ENCODE data around the gene DUSP10.

DUSP10 gene

DNA sequence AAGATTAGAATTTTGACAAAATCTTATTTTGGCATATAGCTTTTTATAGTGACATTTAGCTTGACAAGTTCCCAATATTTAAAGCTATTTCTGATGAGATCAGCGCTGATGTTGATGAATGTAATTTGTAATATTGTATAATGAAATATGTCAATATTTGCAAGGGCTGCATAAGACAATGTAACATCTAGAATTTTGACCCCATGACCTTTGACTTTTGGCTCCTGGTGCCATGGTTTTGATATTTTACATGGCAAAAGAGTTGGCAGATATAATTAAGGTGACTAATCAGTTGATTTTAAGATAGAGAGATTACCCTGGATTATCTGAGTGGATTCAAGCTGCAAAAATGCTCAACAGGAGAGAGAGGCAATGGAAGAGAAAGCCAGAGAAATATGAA lies 63.9 kb downstream of the DUSP10 start:
- H4K20me1 ChIP-seq (ENCODE audit: insufficient read depth, low read length, poor library complexity, severe bottlenecking): no peaks in the 10 kb centered on the region
- no peaks in the 10 kb centered on the region for H3K36me3 ChIP-seq (ENCODE audit: insufficient read depth, low read length)
- no peaks in the 10 kb centered on the region for H3K27me3 ChIP-seq (ENCODE audit: insufficient read depth, low read length, poor library complexity, severe bottlenecking)
- no peaks in the 10 kb centered on the region for H3K9me2 ChIP-seq (replicated peaks; ENCODE audit: low read depth, low read length)
- no peaks in the 10 kb centered on the region for H3F3A ChIP-seq (ENCODE audit: low read depth)
- H3K4me1 ChIP-seq (ENCODE audit: insufficient read depth, low read length, poor library complexity, severe bottlenecking): peaks cover 8% of the 10 kb centered on the region
- no peak overlapping the region for H2AFZ ChIP-seq (ENCODE audit: low read length)
- no peak overlapping the region for H3K4me2 ChIP-seq (ENCODE audit: low read depth, low read length, poor library complexity, severe bottlenecking)
- TF ChIP-seq, protein P1, sequence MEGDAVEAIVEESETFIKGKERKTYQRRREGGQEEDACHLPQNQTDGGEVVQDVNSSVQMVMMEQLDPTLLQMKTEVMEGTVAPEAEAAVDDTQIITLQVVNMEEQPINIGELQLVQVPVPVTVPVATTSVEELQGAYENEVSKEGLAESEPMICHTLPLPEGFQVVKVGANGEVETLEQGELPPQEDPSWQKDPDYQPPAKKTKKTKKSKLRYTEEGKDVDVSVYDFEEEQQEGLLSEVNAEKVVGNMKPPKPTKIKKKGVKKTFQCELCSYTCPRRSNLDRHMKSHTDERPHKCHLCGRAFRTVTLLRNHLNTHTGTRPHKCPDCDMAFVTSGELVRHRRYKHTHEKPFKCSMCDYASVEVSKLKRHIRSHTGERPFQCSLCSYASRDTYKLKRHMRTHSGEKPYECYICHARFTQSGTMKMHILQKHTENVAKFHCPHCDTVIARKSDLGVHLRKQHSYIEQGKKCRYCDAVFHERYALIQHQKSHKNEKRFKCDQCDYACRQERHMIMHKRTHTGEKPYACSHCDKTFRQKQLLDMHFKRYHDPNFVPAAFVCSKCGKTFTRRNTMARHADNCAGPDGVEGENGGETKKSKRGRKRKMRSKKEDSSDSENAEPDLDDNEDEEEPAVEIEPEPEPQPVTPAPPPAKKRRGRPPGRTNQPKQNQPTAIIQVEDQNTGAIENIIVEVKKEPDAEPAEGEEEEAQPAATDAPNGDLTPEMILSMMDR (conservative IDR thresholded peaks at IDR 0.05; ENCODE audit: low read length): no peak
- no peak for TF ChIP-seq EZH2phosphoT487 (IDR thresholded peaks at IDR 0.05; ENCODE audit: borderline replicate concordance)
- H3K4me3 ChIP-seq (ENCODE audit: low read length, poor library complexity, severe bottlenecking): no peak overlapping the region
- H3K9ac ChIP-seq (ENCODE audit: low read depth, low read length, poor library complexity, severe bottlenecking): no peak overlapping the region
- no peaks in the 10 kb centered on the region for H3K79me2 ChIP-seq (ENCODE audit: insufficient read depth, low read length)
- H3K9me3 ChIP-seq (ENCODE audit: insufficient read depth, low read depth, low read length): peaks cover 7% of the 10 kb centered on the region

DNA sequence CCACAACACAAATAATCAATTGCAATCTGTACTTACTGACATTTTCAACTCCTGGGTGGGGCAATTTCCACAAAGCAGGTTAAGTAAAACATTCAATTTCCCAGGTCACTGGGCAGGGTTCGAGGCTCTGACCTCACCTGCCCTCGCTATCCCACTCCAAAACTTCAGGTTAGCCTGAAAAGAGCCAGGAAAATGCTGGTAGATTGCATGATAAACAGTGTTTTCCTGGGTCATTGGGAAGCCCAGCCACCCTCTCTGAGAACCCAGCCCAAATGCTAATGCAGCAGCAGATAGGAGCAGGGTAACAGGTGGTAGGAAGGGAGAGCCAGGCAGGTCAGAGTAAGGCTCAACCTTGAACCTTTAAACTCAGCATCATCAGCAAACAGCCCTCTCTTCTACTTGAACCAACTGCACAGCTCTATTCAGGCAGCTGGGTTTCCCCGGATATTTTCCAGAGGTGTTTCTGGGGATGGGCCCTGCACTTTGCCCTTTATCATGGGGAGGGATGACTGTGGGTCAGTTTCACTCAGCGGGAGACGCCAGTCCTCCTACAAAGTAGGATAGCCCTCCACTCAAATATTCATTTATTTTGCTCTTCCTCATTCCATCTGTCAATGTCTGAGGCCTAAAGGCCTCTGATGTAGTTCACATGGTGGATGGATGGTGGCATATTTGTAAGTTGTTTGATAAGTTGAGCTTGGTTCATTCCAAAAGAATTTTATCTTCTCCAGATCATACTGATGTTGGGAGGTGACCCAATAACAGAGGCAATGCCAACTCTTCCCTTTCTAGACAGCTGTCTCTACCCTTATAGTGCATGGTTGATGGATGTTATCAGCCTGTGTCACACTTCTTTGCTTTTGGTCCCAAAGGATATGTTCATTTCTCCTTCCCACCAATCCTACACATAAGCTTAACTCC lies 65.7 kb downstream of the DUSP10 start:
- no peaks in the 10 kb centered on the region for H3K79me2 ChIP-seq (ENCODE audit: insufficient read depth, low read length)
- H3K36me3 ChIP-seq (ENCODE audit: insufficient read depth, low read length): no peaks in the 10 kb centered on the region
- H3K27me3 ChIP-seq (ENCODE audit: insufficient read depth, low read length, poor library complexity, severe bottlenecking): no peaks in the 10 kb centered on the region
- H3K9ac ChIP-seq (ENCODE audit: low read depth, low read length, poor library complexity, severe bottlenecking): no peak overlapping the region
- peaks cover 14% of the 10 kb centered on the region for H3K4me1 ChIP-seq (ENCODE audit: insufficient read depth, low read length, poor library complexity, severe bottlenecking)
- H3F3A ChIP-seq (ENCODE audit: low read depth): no peaks in the 10 kb centered on the region
- H2AFZ ChIP-seq (ENCODE audit: low read length): no peak overlapping the region
- H3K4me3 ChIP-seq (ENCODE audit: low read length, poor library complexity, severe bottlenecking): no peak overlapping the region
- H3K4me2 ChIP-seq (ENCODE audit: low read depth, low read length, poor library complexity, severe bottlenecking): no peak overlapping the region
- no peaks in the 10 kb centered on the region for H4K20me1 ChIP-seq (ENCODE audit: insufficient read depth, low read length, poor library complexity, severe bottlenecking)
- TF ChIP-seq EZH2phosphoT487 (IDR thresholded peaks at IDR 0.05; ENCODE audit: borderline replicate concordance): no peak
- TF ChIP-seq, protein P1 (conservative IDR thresholded peaks at IDR 0.05; ENCODE audit: low read length): no peak
- peaks cover 7% of the 10 kb centered on the region for H3K9me3 ChIP-seq (ENCODE audit: insufficient read depth, low read depth, low read length)
- no peaks in the 10 kb centered on the region for H3K9me2 ChIP-seq (replicated peaks; ENCODE audit: low read depth, low read length)

DNA sequence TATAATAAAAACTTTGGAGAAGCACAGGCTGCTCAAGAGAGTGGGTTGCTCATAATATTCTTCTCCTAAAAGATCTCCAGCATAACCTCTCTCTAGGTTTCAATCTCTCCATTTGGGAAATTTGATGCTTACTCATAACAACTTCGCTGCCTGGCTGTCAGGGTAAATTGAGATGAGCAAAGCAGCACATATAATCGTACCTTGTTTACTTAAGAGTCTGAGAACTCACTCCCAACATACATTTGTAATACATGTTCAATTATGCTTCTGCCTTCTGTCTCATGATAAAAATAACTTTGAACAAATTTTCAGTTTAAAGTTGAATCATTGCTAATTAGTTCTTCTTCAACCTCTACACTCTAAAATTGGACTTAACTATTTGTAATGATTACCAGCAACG lies 68.9 kb downstream of the DUSP10 start:
- Histone ChIP-seq H3K9ac (ENCODE audit: low read depth, low read length, poor library complexity, severe bottlenecking) (no peak overlapping the region), H3F3A (ENCODE audit: low read depth) (no peaks in the 10 kb centered on the region), H3K36me3 (ENCODE audit: insufficient read depth, low read length) (no peaks in the 10 kb centered on the region), H3K9me3 (ENCODE audit: insufficient read depth, low read depth, low read length) (no peaks in the 10 kb centered on the region), H4K20me1 (ENCODE audit: insufficient read depth, low read length, poor library complexity, severe bottlenecking) (no peaks in the 10 kb centered on the region), H3K79me2 (ENCODE audit: insufficient read depth, low read length) (no peaks in the 10 kb centered on the region), H2AFZ (ENCODE audit: low read length) (no peak overlapping the region), H3K4me3 (ENCODE audit: low read length, poor library complexity, severe bottlenecking) (no peak overlapping the region), H3K9me2 (replicated peaks; ENCODE audit: low read depth, low read length) (no peaks in the 10 kb centered on the region), H3K4me2 (ENCODE audit: low read depth, low read length, poor library complexity, severe bottlenecking) (no peak overlapping the region), H3K4me1 (ENCODE audit: insufficient read depth, low read length, poor library complexity, severe bottlenecking) (peaks cover 6% of the 10 kb centered on the region), H3K27me3 (ENCODE audit: insufficient read depth, low read length, poor library complexity, severe bottlenecking) (no peaks in the 10 kb centered on the region)
- TF ChIP-seq EZH2phosphoT487 (IDR thresholded peaks at IDR 0.05; ENCODE audit: borderline replicate concordance): no peak
- TF ChIP-seq, protein P1 (conservative IDR thresholded peaks at IDR 0.05; ENCODE audit: low read length): no peak
